NK-92 (cell line): ENCODE results near the gene ALG1.
"Not testable (repeated sequence)": the region's sequence is repeated elsewhere in the genome, so short reads cannot be mapped to it uniquely, and the experiment has no call there.

Experiments
- DNase-seq: peaks from one replicate; lab custom pipeline; 2025; ENCODE audit not compliant: unreplicated experiment; lab: John Stamatoyannopoulos, UW

ALG1 gene

GRCh38 chr16:5072334-5073278 is 963 bp downstream of the ALG1 start:
- no peak for DNase-seq

GRCh38 chr16:5073279-5073629 is 1.6 kb downstream of the ALG1 start:
- no peak for DNase-seq

GRCh38 chr16:5073771-5074170 is 2.1 kb downstream of the ALG1 start:
- DNase-seq = not testable (repeated sequence)

GRCh38 chr16:5075637-5076036 is 4.0 kb downstream of the ALG1 start:
- no peak for DNase-seq

GRCh38 chr16:5077304-5077703 is 5.7 kb downstream of the ALG1 start:
- DNase-seq = no peak

GRCh38 chr16:5078626-5079025 is 7.0 kb downstream of the ALG1 start:
- no peak for DNase-seq

GRCh38 chr16:5080461-5080860 is 8.8 kb downstream of the ALG1 start:
- not testable (repeated sequence) for DNase-seq

GRCh38 chr16:5080996-5081395 is 9.4 kb downstream of the ALG1 start:
- not testable (repeated sequence) for DNase-seq

GRCh38 chr16:5083646-5084045 is 12.0 kb downstream of the ALG1 start:
- not testable (repeated sequence) for DNase-seq

- not testable (repeated sequence) for DNase-seq
These were observed 12.6 kb downstream of the ALG1 start for GRCh38 chr16:5084099-5084731.

GRCh38 chr16:5084802-5085201 is 13.2 kb downstream of the ALG1 start:
- not testable (repeated sequence) for DNase-seq

GRCh38 chr16:5085716-5086115 is 14.1 kb downstream of the ALG1 start:
- DNase-seq = not testable (repeated sequence)

GRCh38 chr16:5088086-5088790 is 16.6 kb downstream of the ALG1 start:
- not testable (repeated sequence) for DNase-seq

GRCh38 chr16:5088936-5089335 is 17.3 kb downstream of the ALG1 start:
- DNase-seq = not testable (repeated sequence)

- not testable (repeated sequence) for DNase-seq
These were observed 18.4 kb downstream of the ALG1 start for GRCh38 chr16:5089911-5090555.

- not testable (repeated sequence) for DNase-seq
These were observed 18.9 kb downstream of the ALG1 start for GRCh38 chr16:5090592-5090991.

GRCh38 chr16:5093081-5093480 is 21.4 kb downstream of the ALG1 start:
- not testable (repeated sequence) for DNase-seq

- not testable (repeated sequence) for DNase-seq
These were observed 22.1 kb downstream of the ALG1 start for GRCh38 chr16:5093746-5094145.

- DNase-seq = not testable (repeated sequence)
These were observed 23.6 kb downstream of the ALG1 start for GRCh38 chr16:5095145-5095830.

GRCh38 chr16:5096437-5097060 is 24.9 kb downstream of the ALG1 start:
- not testable (repeated sequence) for DNase-seq
